Measurements from ENCODE around the gene DNASE1L3.

Gene DNASE1L3

GRCh38 chr3:58160399-58160798, 50.4 kb downstream of the DNASE1L3 start:
- DNase-seq (ENCODE audit: low read depth in 2 of 2) = no peak

- DNase-seq (ENCODE audit: low read depth in 2 of 2) = no peak
These were observed 52.2 kb downstream of the DNASE1L3 start for GRCh38 chr3:58158442-58159153.

GRCh38 chr3:58157700-58158099, 53.1 kb downstream of the DNASE1L3 start:
- no peak for DNase-seq (ENCODE audit: low read depth in 2 of 2)

DNA sequence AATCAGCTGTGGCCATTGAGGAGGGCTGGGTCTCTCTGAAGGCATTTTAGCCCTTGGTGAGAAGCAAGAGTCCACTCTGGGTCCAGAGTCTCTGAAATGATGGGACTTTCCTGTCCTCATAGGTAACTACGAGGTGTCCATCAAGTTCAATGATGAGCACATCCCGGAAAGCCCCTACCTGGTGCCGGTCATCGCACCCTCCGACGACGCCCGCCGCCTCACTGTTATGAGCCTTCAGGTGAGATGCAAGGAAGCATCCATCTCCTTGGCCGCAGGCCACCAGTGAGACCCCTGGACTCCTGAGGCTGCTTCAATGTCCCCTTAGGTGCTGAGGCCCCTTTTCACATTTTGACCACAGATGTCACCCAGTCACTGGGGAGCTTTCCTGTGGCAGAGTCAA, 54.9 kb downstream of the DNASE1L3 start:
- no peak for DNase-seq (ENCODE audit: low read depth in 2 of 2)

DNA sequence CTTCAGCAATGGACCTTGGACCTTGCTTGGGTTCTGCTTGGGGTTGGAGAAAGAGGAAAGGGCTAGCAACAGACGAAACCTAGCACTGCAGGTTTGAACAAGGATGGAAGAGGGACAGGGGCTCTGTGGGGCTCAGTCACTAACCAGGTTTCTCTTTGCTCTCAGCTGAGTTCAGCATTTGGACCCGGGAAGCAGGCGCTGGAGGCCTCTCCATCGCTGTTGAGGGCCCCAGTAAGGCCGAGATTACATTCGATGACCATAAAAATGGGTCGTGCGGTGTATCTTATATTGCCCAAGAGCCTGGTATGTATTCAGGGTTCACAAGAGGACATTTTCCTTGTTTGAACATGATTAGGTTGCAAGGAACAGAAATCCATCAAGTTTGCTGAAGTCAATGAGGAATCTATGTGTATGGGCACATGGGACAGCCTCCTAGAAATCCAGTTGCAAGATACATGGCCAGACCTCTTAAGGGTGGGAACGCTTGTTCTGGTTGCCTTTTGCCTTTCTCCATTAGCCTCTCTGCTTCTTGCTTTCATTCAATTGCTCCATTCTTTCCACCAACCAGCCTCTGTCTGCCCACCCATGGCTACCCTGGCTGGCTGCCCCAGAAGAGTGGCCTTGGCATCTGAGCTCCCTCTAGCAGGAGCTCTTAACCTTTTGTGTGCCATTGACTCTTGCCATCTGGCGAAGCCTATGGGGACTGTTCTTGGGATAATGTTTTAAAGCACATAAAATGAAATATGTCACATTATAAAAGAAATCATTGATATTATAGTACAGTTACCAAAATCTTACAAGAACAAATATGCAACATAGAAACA, 55.9 kb downstream of the DNASE1L3 start:
- DNase-seq (ENCODE audit: low read depth in 2 of 2) = no peak

DNA sequence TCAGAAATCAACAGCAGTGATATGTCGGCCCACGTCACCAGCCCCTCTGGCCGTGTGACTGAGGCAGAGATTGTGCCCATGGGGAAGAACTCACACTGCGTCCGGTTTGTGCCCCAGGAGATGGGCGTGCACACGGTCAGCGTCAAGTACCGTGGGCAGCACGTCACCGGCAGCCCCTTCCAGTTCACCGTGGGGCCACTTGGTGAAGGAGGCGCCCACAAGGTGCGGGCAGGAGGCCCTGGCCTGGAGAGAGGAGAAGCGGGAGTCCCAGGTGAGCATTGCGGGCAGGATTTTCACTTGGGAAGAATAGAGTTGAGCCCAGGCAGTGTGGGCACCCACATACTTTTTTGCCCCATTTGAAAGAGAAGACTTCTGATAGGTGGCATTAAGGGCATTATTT, 57.4 kb downstream of the DNASE1L3 start:
- no peak for DNase-seq (ENCODE audit: low read depth in 2 of 2)

DNA sequence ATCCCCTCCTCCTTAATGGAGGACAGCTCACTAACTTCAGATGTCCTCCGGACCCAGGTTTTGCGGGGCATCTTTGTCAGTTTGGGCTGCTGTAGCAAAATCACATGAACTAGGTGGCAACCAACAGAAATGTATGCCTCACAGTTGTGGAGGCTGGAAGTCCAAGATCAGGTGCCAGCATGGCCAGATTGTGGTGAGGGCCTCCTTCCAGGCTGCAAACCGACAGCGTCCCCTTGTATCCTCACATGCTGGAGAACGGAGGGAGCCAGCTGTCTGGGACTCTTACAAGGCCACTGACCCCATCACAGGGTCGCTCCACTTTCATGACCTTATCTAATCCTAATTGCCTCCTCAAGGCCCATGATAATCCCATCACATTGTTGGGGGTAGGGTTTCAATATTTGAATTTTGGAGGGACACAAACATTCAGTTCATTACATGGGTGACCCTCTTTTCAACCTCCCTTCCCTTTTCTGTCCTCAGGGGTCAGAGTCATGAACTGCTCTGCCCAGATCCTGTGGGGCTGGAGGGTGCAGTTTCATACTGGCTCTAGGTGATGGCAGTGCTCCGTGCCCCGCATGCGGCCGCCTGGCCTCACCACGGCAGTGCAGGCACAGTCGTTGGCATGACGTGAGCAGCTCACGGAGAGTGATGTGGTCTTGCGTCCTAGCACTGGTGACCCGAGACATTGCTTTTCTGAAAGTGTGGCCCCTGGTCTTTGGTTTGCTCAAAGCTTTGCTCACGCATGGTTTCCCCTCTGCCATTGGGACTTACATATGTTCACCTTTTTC, 58.4 kb downstream of the DNASE1L3 start:
- DNase-seq (ENCODE audit: low read depth in 2 of 2) = no peak

DNA sequence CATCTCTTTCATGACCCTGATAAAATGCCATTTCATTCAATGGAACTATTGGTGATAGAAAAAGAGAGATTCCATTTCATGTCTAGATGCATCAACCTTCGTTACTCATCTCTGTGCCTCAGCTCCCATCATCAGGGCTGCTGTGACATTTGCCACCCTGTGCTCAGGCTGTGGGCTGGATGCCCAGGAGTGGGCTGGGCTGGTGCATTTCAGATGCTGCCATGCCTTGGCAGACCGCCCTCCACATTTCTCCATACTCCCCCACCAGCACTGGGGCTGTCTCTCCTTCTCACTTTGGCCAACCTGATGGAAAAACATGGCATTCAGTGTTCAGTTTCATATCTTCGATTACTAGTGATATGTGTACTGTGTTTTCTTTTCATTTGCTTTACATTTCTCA, 59.1 kb downstream of the DNASE1L3 start:
- no peak for DNase-seq (ENCODE audit: low read depth in 2 of 2)

DNA sequence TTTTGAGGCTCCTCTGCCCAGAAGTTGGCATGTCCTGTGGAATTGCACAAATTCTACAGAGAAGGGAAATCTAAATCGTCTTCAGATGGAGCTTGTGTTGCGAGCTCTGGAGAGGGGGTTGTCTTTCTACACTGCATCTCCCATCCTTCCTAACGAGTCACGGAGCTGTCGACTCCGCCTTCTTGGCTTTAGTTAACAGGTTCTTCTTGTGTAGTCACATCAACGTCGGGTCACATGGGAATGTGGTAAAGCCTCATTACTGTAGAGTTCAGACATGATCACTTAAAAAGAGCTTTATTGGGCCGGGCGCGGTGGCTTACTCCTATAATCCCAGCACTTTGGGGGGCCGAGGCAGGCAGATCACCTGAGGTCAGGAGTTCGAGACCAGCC, 60.0 kb downstream of the DNASE1L3 start:
- DNase-seq (ENCODE audit: low read depth in 2 of 2) = no peak

DNA sequence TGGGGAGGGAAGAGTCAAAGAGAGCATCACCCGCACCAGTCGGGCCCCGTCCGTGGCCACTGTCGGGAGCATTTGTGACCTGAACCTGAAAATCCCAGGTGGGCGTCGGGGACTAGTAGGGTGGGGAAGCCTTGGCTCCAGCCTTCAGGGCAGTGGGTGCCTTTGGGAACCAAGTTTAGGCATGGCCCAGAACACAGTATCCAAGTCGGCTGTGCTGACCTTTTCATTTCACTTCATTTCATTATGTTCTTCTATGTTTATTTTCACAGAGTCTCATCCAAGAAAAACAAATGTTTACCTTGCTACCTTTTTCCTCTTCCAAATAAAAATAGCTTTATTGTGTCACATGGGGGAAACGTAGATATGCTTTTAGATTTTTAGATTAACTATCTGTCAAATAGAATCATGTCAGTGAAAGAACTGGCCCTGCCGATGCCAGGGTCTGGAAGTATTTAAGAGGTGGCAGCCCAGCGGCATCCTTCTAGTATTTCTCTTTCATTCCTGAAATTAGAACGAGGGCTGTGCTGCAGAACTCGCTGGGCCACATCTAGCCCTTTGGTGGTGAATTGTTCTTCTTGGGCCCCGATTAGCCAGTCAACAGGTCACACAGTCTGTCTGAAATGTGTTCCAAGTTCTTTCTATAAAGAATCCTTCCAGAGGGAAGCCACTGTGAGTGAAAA, 60.5 kb downstream of the DNASE1L3 start:
- DNase-seq (ENCODE audit: low read depth in 2 of 2) = no peak

GRCh38 chr3:58148049-58148448, 62.7 kb downstream of the DNASE1L3 start:
- DNase-seq (ENCODE audit: low read depth in 2 of 2) = no peak

- DNase-seq (ENCODE audit: low read depth in 2 of 2) = no peak
These were observed 66.1 kb downstream of the DNASE1L3 start for GRCh38 chr3:58144478-58145325.

GRCh38 chr3:58143417-58144055, 67.2 kb downstream of the DNASE1L3 start:
- DNase-seq (ENCODE audit: low read depth in 2 of 2) = no peak
